K562 (cell line): ENCODE data around the gene MPC1. TPM values are rescaled to one million over a fixed set of nuclear protein-coding genes. Genes with fewer than 3 reads are reported as not detected.

Experiments
- ATAC-seq: fragments of 200-7000 bp; cut with Tn5 transposase; 3 replicates; pipeline ENCODE4 v1.9.1; 2020; ENCODE audit warnings: moderate library complexity
- BruUV-seq: library from RNA; stranded (reverse); fragments of 400-500 nt; replicated peaks from 2 replicates; lab custom pipeline; 2021; lab: Mats Ljungman, UMichigan
- CTCF ChIA-PET: fragments of 300-600 bp; formaldehyde crosslinking; extraction: SDS; loops from one replicate; lab custom pipeline; 2021; ENCODE audit warnings: low intra/inter-chr PET ratio; lab: Yijun Ruan, JAX
- POLR2A ChIA-PET: fragments of 300-600, 350-650 bp; sonication (Branson Sonifier 250); formaldehyde crosslinking; extraction: SDS; loops from one replicate; lab custom pipeline; 2021; ENCODE audit warnings: antibody characterized with exemption, inconsistent platforms; lab: Yijun Ruan, JAX
- DNase-seq, 4 experiments: peaks; one replicate each; pipeline versions ENCODE4 v3.0.0 to v3.0.0-alpha.2; 2011 to 2018; ENCODE audit warnings: low spot score in 3 of 4, mixed read lengths in 3 of 4; ENCODE audit errors: extremely low read depth in 1 of 4
- FAIRE-seq: peaks from 2 replicates; lab custom pipeline; 2011; peaks lifted over from hg19 to GRCh38; lab: Jason Lieb, UNC
- H2AFZ ChIP-seq: 2 replicates; pipeline ENCODE4 v1.6.0; 2011; ENCODE audit warnings: low read depth, low read length, control low read depth, inconsistent platforms
- H3K27ac ChIP-seq: fragments of 200-600 bp; 3 replicates; pipeline ENCODE4 v1.8.0; 2011; ENCODE audit warnings: low read depth, mild to moderate bottlenecking, control low read depth, inconsistent platforms, low read length, moderate library complexity, mixed read lengths; ENCODE audit errors: extremely low read depth
- H3K27me3 ChIP-seq, 2 experiments: fragments of 300-600 bp in 1 of 2; 2 replicates in 1 of 2; 3 replicates in 1 of 2; pipeline versions ENCODE4 v1.6.0 to v1.8.0; 2011; ENCODE audit warnings: inconsistent platforms in 2 of 2, low read length in 2 of 2, mild to moderate bottlenecking in 1 of 2, mixed read lengths in 1 of 2, moderate library complexity in 1 of 2; ENCODE audit not compliant: control insufficient read depth in 2 of 2, insufficient read depth in 2 of 2
- H3K36me3 ChIP-seq: fragments of 300-600 bp; 3 replicates; pipeline ENCODE4 v1.8.0; 2011; ENCODE audit warnings: mild to moderate bottlenecking, low read length, inconsistent platforms; ENCODE audit not compliant: control insufficient read depth, insufficient read depth
- H3K4me1 ChIP-seq, 2 experiments: fragments of 200-600 bp in 1 of 2; replicated peaks in 1 of 2; 2 replicates in 1 of 2; 3 replicates in 1 of 2; pipeline versions ENCODE4 v1.5.1 to v1.8.0; 2011; ENCODE audit warnings: inconsistent platforms in 2 of 2, low read length in 2 of 2, mild to moderate bottlenecking in 1 of 2, mixed read lengths in 1 of 2, moderate library complexity in 1 of 2; ENCODE audit not compliant: control insufficient read depth in 2 of 2, insufficient read depth in 2 of 2
- H3K4me2 ChIP-seq: 2 replicates; pipeline ENCODE4 v1.6.1; 2011; ENCODE audit warnings: low read length, control low read depth, inconsistent platforms, mixed read lengths; ENCODE audit not compliant: insufficient read depth
- H3K4me3 ChIP-seq: fragments of 200-600 bp; sonication (generic), shearing (Covaris generic); 2 replicates; pipeline ENCODE4 v1.5.1; 2016; ENCODE audit warnings: control low read depth, inconsistent platforms
- H3K79me2 ChIP-seq: fragments of 200-600 bp; 3 replicates; pipeline ENCODE4 v1.8.0; 2011; ENCODE audit warnings: low read length, inconsistent platforms; ENCODE audit not compliant: control insufficient read depth, insufficient read depth
- H3K9ac ChIP-seq, 2 experiments: 2 replicates each; pipeline versions ENCODE4 v1.6.0 to v1.6.1; 2011; ENCODE audit warnings: low read depth in 2 of 2, low read length in 2 of 2, control low read depth in 1 of 2, inconsistent platforms in 1 of 2, mild to moderate bottlenecking in 1 of 2, mixed read lengths in 1 of 2; ENCODE audit not compliant: insufficient read depth in 1 of 2
- H3K9me1 ChIP-seq: one replicate; pipeline ENCODE4 v1.6.0; 2011; ENCODE audit warnings: inconsistent platforms, mild to moderate bottlenecking, low read length, moderate library complexity; ENCODE audit not compliant: control insufficient read depth, insufficient read depth
- H3K9me3 ChIP-seq: replicated peaks from 2 replicates; pipeline ENCODE4 v1.5.1; 2011; ENCODE audit warnings: low read depth, low read length, inconsistent platforms; ENCODE audit not compliant: control insufficient read depth, insufficient read depth
- H4K20me1 ChIP-seq: replicated peaks from 2 replicates; pipeline ENCODE4 v1.6.1; 2011; ENCODE audit warnings: low read length, inconsistent platforms, mixed read lengths; ENCODE audit not compliant: control insufficient read depth, insufficient read depth
- CSDE1 ChIP-seq, 2 experiments: fragments of 450-650 bp; IDR thresholded peaks; 2 replicates each; pipeline ENCODE4 v1.6.1; 2016; ENCODE audit warnings: mild to moderate bottlenecking in 1 of 2
- EGR1 ChIP-seq: fragments of 450-650 bp; conservative IDR thresholded peaks from 2 replicates; pipeline ENCODE4 v1.6.1; 2017; ENCODE audit warnings: mild to moderate bottlenecking
- GATAD2A ChIP-seq: fragments of 450-650 bp; IDR thresholded peaks from 2 replicates; pipeline ENCODE4 v1.6.1; 2017
- KDM4B ChIP-seq, 2 experiments: fragments of 450-650 bp in 1 of 2; sonication (generic) in 1 of 2; IDR thresholded peaks; 2 replicates each; pipeline ENCODE4 v1.6.1; 2016 to 2017; ENCODE audit warnings: borderline replicate concordance in 2 of 2, antibody characterized with exemption in 1 of 2, low read depth in 1 of 2, mild to moderate bottlenecking in 1 of 2
- LARP7 ChIP-seq: fragments of 450-650 bp; IDR thresholded peaks from 2 replicates; pipeline ENCODE4 v1.6.1; 2016
- NFIC ChIP-seq: fragments of 450-650 bp; IDR thresholded peaks from 2 replicates; pipeline ENCODE4 v1.6.1; 2017; ENCODE audit warnings: mild to moderate bottlenecking, inconsistent platforms
- NR2C1 ChIP-seq, 2 experiments: fragments of 450-650 bp; IDR thresholded peaks; 2 replicates each; pipeline ENCODE4 v1.6.1; 2017; ENCODE audit warnings: mild to moderate bottlenecking in 2 of 2, antibody characterized with exemption in 1 of 2, inconsistent platforms in 1 of 2, missing compliant biosample characterization in 1 of 2, missing genetic modification characterization in 1 of 2
- SIN3A ChIP-seq, 2 experiments: fragments of 150-350 bp in 1 of 2; IDR thresholded peaks; 2 replicates each; pipeline ENCODE4 v1.6.1; 2011 to 2016; ENCODE audit warnings: borderline replicate concordance in 2 of 2, low read depth in 2 of 2, low read length in 2 of 2, mild to moderate bottlenecking in 2 of 2, moderate library complexity in 2 of 2; ENCODE audit not compliant: control insufficient read depth in 1 of 2
- STAT6 ChIP-seq: sonication (generic); formaldehyde crosslinking; IDR thresholded peaks from 2 replicates; pipeline ENCODE4 v1.8.1; 2023; ENCODE audit warnings: mild to moderate bottlenecking, missing genetic modification reagents
- TFAP4 ChIP-seq: sonication (generic); formaldehyde crosslinking; IDR thresholded peaks from 2 replicates; pipeline ENCODE4 v1.8.0; 2022; ENCODE audit warnings: missing genetic modification reagents, mild to moderate bottlenecking, moderate library complexity, borderline replicate concordance
- ZNF354B ChIP-seq: fragments of 250-450 bp; sonication (Bioruptor Pico); IDR thresholded peaks from 2 replicates; pipeline ENCODE4 v1.4.0; 2020
- ZNF445 ChIP-seq: fragments of 250-450 bp; sonication (Bioruptor Pico); IDR thresholded peaks from 2 replicates; pipeline ENCODE4 v1.4.0; 2020; ENCODE audit warnings: low read depth, mild to moderate bottlenecking, moderate library complexity
- ZNF699 ChIP-seq: fragments of 250-450 bp; sonication (Bioruptor Pico); IDR thresholded peaks from 2 replicates; pipeline ENCODE4 v1.8.0; 2021; ENCODE audit warnings: mild to moderate bottlenecking, moderate library complexity; ENCODE audit not compliant: insufficient replicate concordance
- WGBS: fragments of 100-300 bp; shearing (Covaris generic); methylation state at CpG from one replicate; pipeline ENCODE4 v1.1.6; 2016; ENCODE audit warnings: low coverage, mixed read lengths; ENCODE audit not compliant: insufficient coverage; ENCODE audit errors: missing lambda C conversion rate; 5-methylcytosine and 5-hydroxymethylcytosine counted together
- in situ Hi-C: fragments of 300-500 bp; cut with MboI; formaldehyde crosslinking; loops from 4 replicates; pipeline ENCODE4 v1.15.0; 2018; ENCODE audit warnings: inconsistent platforms, mixed read lengths
- intact Hi-C: fragments of 100-400 bp; cut with micrococcal nuclease; formaldehyde crosslinking; loops from 2 replicates; pipeline ENCODE4 v1.14.2; 2022
- polyA plus RNA-seq, 8 experiments: library from polyadenylated mRNA; depleted of rRNA in 4 of 8; stranded (reverse) in 5 of 8; unstranded in 3 of 8; fragments of >200 nt; fragmentation: Nextera tagmentation in 2 of 8; fragmentation: Illumina TruSeq in 1 of 8; extraction: Ambion mirVana in 2 of 8; extraction: Trizol in 1 of 8; gene quantifications; 2 replicates each; pipeline versions ENCODE4 v1.2.1 to v1.2.3, GENCODE V29; 2011 to 2014; ENCODE audit warnings: inconsistent platforms in 1 of 8, missing spikeins in 1 of 8
- total RNA-seq, 7 experiments: library from RNA; depleted of rRNA in 6 of 7; stranded (reverse); fragments of >200 nt in 6 of 7; fragmentation: Illumina TruSeq in 2 of 7; extraction: Trizol in 2 of 7; gene quantifications; 2 replicates each; pipeline versions ENCODE4 v1.2.1 to v1.2.3, GENCODE V29; 2011 to 2021; ENCODE audit warnings: low replicate concordance in 1 of 7

Gene MPC1
- total and polyA plus RNA-seq, 9 of the 15 experiments (the other 6 are each of a cell fraction or from before 2014, with no cell fraction given): 78.6 to 185 (median 138) TPM

- no peaks in the 10 kb centered on the region for H3K9me1 ChIP-seq
- TF ChIP-seq EGR1 (peak; percentile 44; the same call in 1 of the 2 replicates), SIN3A (IDR thresholded peaks at IDR 0.05; ENCODE audit: borderline replicate concordance in 2 of 2, control insufficient read depth in 1 of 2, low read depth in 2 of 2, low read length in 2 of 2) (no peak), ZNF354B (CRISPR knock-in tag) (no peak), ZNF445 (no peak)
- in situ Hi-C loops: no loop called here
- no peak overlapping the region for H2AFZ ChIP-seq
- WGBS: 1% methylated on average over 9 of the region's 9 CpGs
- H3K36me3 ChIP-seq: no peaks in the 10 kb centered on the region
- H3K4me1 ChIP-seq: no peaks in the 10 kb centered on the region
- no TSS peak for BruUV-seq
- H3K4me3 ChIP-seq: no peak overlapping the region
- H3K4me2 ChIP-seq: no peak overlapping the region
- H3K9me3 ChIP-seq: no peaks in the 10 kb centered on the region
- POLR2A ChIA-PET: interaction anchor here (0.8 kb wide), 1 partner anchor 273 kb away, joined by 4 read pairs; no protein-coding TSS in a partner anchor
- intact Hi-C loops: no loop called here
- ATAC-seq (no peak), FAIRE-seq (peak; percentile 51), DNase-seq (no peak)
- peaks cover 45 to 74% of the 10 kb centered on the region in 2 experiments for H3K27me3 ChIP-seq
- no peaks in the 10 kb centered on the region for H3K79me2 ChIP-seq
- H4K20me1 ChIP-seq: 0 out of 2 replicates have a peak, but pooled peaks cover 4% of the 10 kb centered on the region
- CTCF ChIA-PET: no interaction called here
- no peak overlapping the region for H3K27ac ChIP-seq
- H3K9ac ChIP-seq: no peak overlapping the region
These were observed 36.0 kb upstream of the MPC1 start for GRCh38 chr6:166418691-166419143.

GRCh38 chr6:166417285-166417691 is 34.5 kb upstream of the MPC1 start:
- ATAC-seq (no peak), FAIRE-seq (no peak), DNase-seq (no peak)
- no peaks in the 10 kb centered on the region for H3K9me3 ChIP-seq
- intact Hi-C loops (no loop called here), in situ Hi-C loops (no loop called here)
- H2AFZ ChIP-seq: no peak overlapping the region
- ChIA-PET CTCF (no interaction called here), POLR2A (interaction anchor here (0.8 kb wide), 1 partner anchor 112 kb away, joined by 3 read pairs; no protein-coding TSS in a partner anchor)
- no peak overlapping the region for H3K9ac ChIP-seq
- H3K9me1 ChIP-seq: no peaks in the 10 kb centered on the region
- no peaks in the 10 kb centered on the region for H3K36me3 ChIP-seq
- H3K4me3 ChIP-seq: no peak overlapping the region
- H3K27ac ChIP-seq: no peak overlapping the region
- 9% methylated on average over 6 of the region's 6 CpGs for WGBS
- peaks cover 0 to 7% of the 10 kb centered on the region in 2 experiments; a peak in 1 of 5 replicates for H3K4me1 ChIP-seq
- 0 out of 2 replicates have a peak, but pooled peaks cover 4% of the 10 kb centered on the region for H4K20me1 ChIP-seq
- H3K4me2 ChIP-seq: no peak overlapping the region
- no TSS peak for BruUV-seq
- peaks cover 42 to 74% of the 10 kb centered on the region in 2 experiments for H3K27me3 ChIP-seq
- no peaks in the 10 kb centered on the region for H3K79me2 ChIP-seq
- TF ChIP-seq NR2C1 (IDR thresholded peaks at IDR 0.05) (no peak), NR2C1 (tag; IDR thresholded peaks at IDR 0.05) (no peak), GATAD2A (no peak), TFAP4 (CRISPR knock-in tag) (no peak), KDM4B (IDR thresholded peaks at IDR 0.05; ENCODE audit: borderline replicate concordance in 2 of 2, low read depth in 1 of 2) (no peak), ZNF699 (CRISPR knock-in tag) (no peak), LARP7 (no peak), STAT6 (CRISPR knock-in tag) (no peak), NFIC (no peak), CSDE1 (IDR thresholded peaks at IDR 0.05) (no peak)
